ENCODE data around the gene CSTPP1.

DNA sequence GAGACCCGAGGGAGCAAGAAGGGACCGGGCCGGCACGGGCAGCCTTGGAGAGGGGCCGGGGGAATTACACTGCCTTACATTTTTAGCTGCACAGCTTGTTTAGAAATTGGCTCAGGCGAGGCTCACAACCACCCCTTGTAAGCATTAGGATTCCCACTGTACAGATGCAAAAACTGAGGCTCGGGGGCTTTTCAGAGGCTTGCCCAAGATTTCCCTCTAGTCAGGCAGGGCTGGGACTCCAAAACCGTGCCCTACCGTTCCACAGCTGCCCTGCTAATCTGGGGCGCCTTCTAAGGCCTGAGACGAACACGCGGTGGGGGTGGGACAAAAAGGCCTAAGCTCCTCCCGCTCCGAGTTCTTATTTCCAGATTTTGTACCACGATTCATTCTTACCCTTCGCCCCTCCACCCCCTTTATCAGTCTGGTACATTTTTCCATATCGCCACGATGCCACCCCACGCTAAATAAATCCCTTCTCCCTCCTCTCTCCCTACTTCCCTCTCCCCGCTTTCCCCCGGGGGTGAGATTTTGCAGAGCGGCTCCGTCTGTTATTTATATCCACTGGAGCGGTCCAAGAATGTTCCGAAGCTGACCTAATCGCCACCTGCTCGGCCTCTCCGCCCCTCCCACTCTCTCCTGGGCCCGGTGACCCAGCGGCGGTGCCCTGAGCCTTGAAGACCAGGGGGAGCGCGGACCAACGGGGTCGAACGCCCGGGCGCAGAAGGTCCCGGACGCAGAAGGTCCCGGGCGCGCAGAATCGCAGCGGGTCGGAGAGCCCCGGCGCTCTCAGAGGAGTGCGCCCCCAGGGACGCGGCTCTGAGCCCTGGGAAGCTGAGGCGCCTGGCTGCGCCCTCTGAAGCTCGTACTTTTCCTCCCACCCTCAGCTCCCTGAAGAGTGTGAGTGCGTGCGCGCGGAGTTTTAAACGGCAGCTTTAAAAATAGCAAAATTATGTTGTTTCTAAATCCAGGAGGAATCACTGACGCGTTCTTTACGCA is 250.4 kb downstream of the CSTPP1 start:
- TF ChIP-seq CTCF (IDR thresholded peaks at IDR 0.05) (no peak), POLR2A (IDR thresholded peaks at IDR 0.05) (no peak)

All from Peyer's patch (tissue), 4 donors.